Suprapubic skin (tissue), 4 donors: ENCODE results near the gene MME. TPM values are rescaled to one million over a fixed set of nuclear protein-coding genes. Genes with fewer than 3 reads are reported as not detected.

Experiments used
- DNase-seq, 2 donors: peaks; one replicate each; pipeline ENCODE4 v3.0.0-alpha.2; 2019; ENCODE audit warnings: low spot score in 2 of 2
- H3K27ac ChIP-seq: fragments of 200-600 bp; sonication (generic); one replicate; pipeline ENCODE4 v1.5.1; 2019
- H3K27me3 ChIP-seq: fragments of 200-600 bp; sonication (generic); one replicate; pipeline ENCODE4 v1.5.1; 2019
- H3K36me3 ChIP-seq: fragments of 200-600 bp; sonication (generic); one replicate; pipeline ENCODE4 v1.5.1; 2019
- H3K4me1 ChIP-seq: fragments of 200-600 bp; sonication (generic); one replicate; pipeline ENCODE4 v1.5.1; 2019
- H3K4me3 ChIP-seq: fragments of 200-600 bp; sonication (generic); one replicate; pipeline ENCODE4 v1.5.1; 2019; ENCODE audit warnings: mild to moderate bottlenecking
- H3K9me3 ChIP-seq: fragments of 200-600 bp; sonication (generic); one replicate; pipeline ENCODE4 v1.5.1; 2019
- EP300 ChIP-seq: sonication (generic); formaldehyde crosslinking; IDR thresholded peaks from one replicate; pipeline ENCODE4 v1.6.1; 2017; ENCODE audit warnings: antibody characterized with exemption
- POLR2A ChIP-seq, 2 donors: fragments of 450-650 bp; IDR thresholded peaks; one replicate each; pipeline ENCODE4 v1.6.1; 2017; ENCODE audit warnings: antibody characterized with exemption in 2 of 2, mild to moderate bottlenecking in 2 of 2, moderate library complexity in 2 of 2
- POLR2AphosphoS5 ChIP-seq, 3 donors: sonication (generic); formaldehyde crosslinking; IDR thresholded peaks; one replicate each; pipeline ENCODE4 v1.6.1; 2017; ENCODE audit warnings: antibody characterized with exemption in 3 of 3
- WGBS: methylation state at CpG from one replicate; pipeline ENCODE4 v1.1.5; 2018; 5-methylcytosine and 5-hydroxymethylcytosine counted together
- total RNA-seq, 4 donors: library from RNA; depleted of rRNA; stranded (reverse); fragments of >200 nt; gene quantifications; one replicate each; pipeline ENCODE4 v1.1.0, GENCODE V29; 2016
- TF ChIP-seq, protein P1 (sequence below), 2 donors: fragments of 200-600 bp in 1 of 2; fragments of 450-650 bp in 1 of 2; sonication (generic) in 1 of 2; IDR thresholded peaks; one replicate each; pipeline ENCODE4 v1.5.1; 2016 to 2019; ENCODE audit warnings: antibody characterized with exemption in 2 of 2, mild to moderate bottlenecking in 1 of 2, moderate library complexity in 1 of 2

MME gene
- total RNA-seq, 4 donors from 2014 or later, result 1.9 to 8.2 (median 6.4) TPM

GRCh38 chr3:155230382-155230781 lies 150.3 kb downstream of the MME start:
- Histone ChIP-seq H3K27ac (no peak overlapping the region), H3K27me3 (no peaks in the 10 kb centered on the region), H3K36me3 (no peaks in the 10 kb centered on the region), H3K4me1 (peaks cover 14% of the 10 kb centered on the region), H3K4me3 (no peak overlapping the region), H3K9me3 (no peaks in the 10 kb centered on the region)
- TF ChIP-seq, protein P1, sequence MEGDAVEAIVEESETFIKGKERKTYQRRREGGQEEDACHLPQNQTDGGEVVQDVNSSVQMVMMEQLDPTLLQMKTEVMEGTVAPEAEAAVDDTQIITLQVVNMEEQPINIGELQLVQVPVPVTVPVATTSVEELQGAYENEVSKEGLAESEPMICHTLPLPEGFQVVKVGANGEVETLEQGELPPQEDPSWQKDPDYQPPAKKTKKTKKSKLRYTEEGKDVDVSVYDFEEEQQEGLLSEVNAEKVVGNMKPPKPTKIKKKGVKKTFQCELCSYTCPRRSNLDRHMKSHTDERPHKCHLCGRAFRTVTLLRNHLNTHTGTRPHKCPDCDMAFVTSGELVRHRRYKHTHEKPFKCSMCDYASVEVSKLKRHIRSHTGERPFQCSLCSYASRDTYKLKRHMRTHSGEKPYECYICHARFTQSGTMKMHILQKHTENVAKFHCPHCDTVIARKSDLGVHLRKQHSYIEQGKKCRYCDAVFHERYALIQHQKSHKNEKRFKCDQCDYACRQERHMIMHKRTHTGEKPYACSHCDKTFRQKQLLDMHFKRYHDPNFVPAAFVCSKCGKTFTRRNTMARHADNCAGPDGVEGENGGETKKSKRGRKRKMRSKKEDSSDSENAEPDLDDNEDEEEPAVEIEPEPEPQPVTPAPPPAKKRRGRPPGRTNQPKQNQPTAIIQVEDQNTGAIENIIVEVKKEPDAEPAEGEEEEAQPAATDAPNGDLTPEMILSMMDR (IDR thresholded peaks at IDR 0.05), result no peak
- TF ChIP-seq POLR2AphosphoS5 (IDR thresholded peaks at IDR 0.05), result no peak
- no peak for TF ChIP-seq POLR2A (IDR thresholded peaks at IDR 0.05)
- no peak for TF ChIP-seq EP300
- DNase-seq, result no peak

DNA sequence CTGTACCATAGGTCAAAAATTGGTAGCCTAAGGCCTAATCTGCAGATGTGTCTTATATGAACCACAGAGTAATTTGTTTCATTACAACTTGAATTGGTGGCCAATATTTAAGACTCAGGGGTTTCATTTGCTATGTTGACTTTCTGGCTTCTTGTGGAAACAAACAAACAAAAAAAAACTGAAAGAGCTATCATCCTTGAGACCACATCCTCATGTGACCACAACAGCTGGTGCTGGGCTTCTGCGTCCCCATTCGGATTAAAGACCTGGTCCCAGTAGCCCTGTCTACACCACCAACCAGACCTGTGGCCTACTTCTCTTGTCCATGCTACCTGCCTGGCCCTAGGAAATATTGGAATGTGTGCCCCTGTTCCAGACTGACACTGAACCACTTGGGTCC lies 151.7 kb downstream of the MME start:
- Histone ChIP-seq H3K9me3 (no peaks in the 10 kb centered on the region), H3K27ac (peak overlapping the region; percentile 79), H3K27me3 (no peaks in the 10 kb centered on the region), H3K36me3 (no peaks in the 10 kb centered on the region), H3K4me1 (peaks cover 14% of the 10 kb centered on the region), H3K4me3 (no peak overlapping the region)
- no peak for DNase-seq
- TF ChIP-seq POLR2AphosphoS5 (IDR thresholded peaks at IDR 0.05), result no peak
- TF ChIP-seq EP300, result no peak
- TF ChIP-seq POLR2A (IDR thresholded peaks at IDR 0.05), result no peak
- TF ChIP-seq, protein P1 (IDR thresholded peaks at IDR 0.05), result no peak
- 89% methylated on average over 2 of the region's 2 CpGs for WGBS

GRCh38 chr3:155232605-155233004 lies 152.5 kb downstream of the MME start:
- WGBS, result 23% methylated on average over 3 of the region's 3 CpGs

DNA sequence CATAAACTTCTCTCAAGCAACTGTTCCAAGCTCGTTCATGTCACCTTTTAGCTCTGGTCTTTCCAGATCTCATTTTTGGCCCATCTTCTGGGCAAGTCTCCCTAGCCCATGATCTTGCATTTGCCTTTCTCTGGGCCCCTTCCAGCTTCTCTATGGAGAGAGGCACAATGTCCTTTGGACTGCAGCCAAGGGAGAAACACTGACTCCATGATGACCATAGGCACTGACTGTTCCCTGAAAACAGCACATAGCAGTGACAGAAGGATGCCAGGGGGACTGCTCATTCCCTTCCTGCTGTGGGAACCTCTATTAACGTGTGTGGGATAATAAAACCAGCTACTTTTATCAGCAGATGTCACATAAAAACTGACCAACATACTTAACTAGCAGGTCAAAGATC lies 153.1 kb downstream of the MME start:
- TF ChIP-seq EP300 (peak; percentile 82), POLR2A (IDR thresholded peaks at IDR 0.05) (no peak), POLR2AphosphoS5 (IDR thresholded peaks at IDR 0.05) (no peak)
- TF ChIP-seq, protein P1 (IDR thresholded peaks at IDR 0.05), result no peak
- Histone ChIP-seq H3K27ac (peak overlapping the region; percentile 79), H3K27me3 (no peaks in the 10 kb centered on the region), H3K36me3 (no peaks in the 10 kb centered on the region), H3K4me1 (peaks cover 10% of the 10 kb centered on the region), H3K4me3 (no peak overlapping the region), H3K9me3 (no peaks in the 10 kb centered on the region)
- no peak for DNase-seq
- 28% methylated on average over 2 of the region's 2 CpGs for WGBS

More at GRCh38 chr3:155232605-155233004, 152.5 kb downstream of the MME start:
- no peak overlapping the region for H3K4me3 ChIP-seq
- H3K9me3 ChIP-seq, result no peaks in the 10 kb centered on the region
- TF ChIP-seq EP300 (no peak), POLR2AphosphoS5 (IDR thresholded peaks at IDR 0.05) (peak in 2 of 3 donors; percentile 73 to 75), POLR2A (IDR thresholded peaks at IDR 0.05) (no peak)
- TF ChIP-seq, protein P1 (IDR thresholded peaks at IDR 0.05), result no peak
- H3K4me1 ChIP-seq, result peaks cover 11% of the 10 kb centered on the region
- no peaks in the 10 kb centered on the region for H3K27me3 ChIP-seq
- DNase-seq, result peak in 1 of 2 donors; percentile 83
- H3K27ac ChIP-seq, result peak overlapping the region; percentile 79
- no peaks in the 10 kb centered on the region for H3K36me3 ChIP-seq

Other genes with a start within 250 kb of the MME start
- gene STRIT1, start 213.4 kb downstream of the MME start, total RNA-seq, result not detected